LNCaP clone FGC (cell line): ENCODE data around the gene FGF8.

Source experiments
- DNase-seq: peaks from one replicate; pipeline ENCODE4 v3.0.0-alpha.2; 2011; ENCODE audit warnings: low read depth
- H3K4me3 ChIP-seq: 2 replicates; pipeline ENCODE4 v1.5.1; 2011; ENCODE audit warnings: mild to moderate bottlenecking, low read depth, low read length, control low read depth
- TF ChIP-seq, protein P1 (sequence below): IDR thresholded peaks from 2 replicates; pipeline ENCODE4 v1.5.1; 2012; ENCODE audit warnings: mild to moderate bottlenecking; ENCODE audit not compliant: control insufficient read depth, insufficient read depth; ENCODE audit errors: extremely low read depth

The FGF8 gene

DNA sequence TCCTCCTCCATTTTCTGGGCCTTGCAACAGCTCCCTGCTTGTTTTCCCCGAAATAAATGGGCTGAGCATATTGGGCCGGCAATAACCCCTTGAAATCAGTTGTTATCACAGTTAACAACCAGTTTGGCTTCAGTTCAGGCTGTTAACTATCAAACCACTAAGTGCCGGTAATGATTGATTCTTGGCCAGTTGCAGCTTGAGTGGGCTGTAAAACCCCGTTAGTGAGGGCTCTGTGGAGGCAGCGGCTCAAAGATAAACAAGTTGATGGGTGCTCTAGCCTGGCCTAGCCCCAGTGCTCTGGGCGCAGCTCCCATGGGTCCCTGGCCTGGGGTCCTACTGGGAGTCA lies 8.3 kb downstream of the FGF8 start:
- DNase-seq, result no peak
- TF ChIP-seq, protein P1, sequence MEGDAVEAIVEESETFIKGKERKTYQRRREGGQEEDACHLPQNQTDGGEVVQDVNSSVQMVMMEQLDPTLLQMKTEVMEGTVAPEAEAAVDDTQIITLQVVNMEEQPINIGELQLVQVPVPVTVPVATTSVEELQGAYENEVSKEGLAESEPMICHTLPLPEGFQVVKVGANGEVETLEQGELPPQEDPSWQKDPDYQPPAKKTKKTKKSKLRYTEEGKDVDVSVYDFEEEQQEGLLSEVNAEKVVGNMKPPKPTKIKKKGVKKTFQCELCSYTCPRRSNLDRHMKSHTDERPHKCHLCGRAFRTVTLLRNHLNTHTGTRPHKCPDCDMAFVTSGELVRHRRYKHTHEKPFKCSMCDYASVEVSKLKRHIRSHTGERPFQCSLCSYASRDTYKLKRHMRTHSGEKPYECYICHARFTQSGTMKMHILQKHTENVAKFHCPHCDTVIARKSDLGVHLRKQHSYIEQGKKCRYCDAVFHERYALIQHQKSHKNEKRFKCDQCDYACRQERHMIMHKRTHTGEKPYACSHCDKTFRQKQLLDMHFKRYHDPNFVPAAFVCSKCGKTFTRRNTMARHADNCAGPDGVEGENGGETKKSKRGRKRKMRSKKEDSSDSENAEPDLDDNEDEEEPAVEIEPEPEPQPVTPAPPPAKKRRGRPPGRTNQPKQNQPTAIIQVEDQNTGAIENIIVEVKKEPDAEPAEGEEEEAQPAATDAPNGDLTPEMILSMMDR, result no peak
- no peak overlapping the region for H3K4me3 ChIP-seq

DNA sequence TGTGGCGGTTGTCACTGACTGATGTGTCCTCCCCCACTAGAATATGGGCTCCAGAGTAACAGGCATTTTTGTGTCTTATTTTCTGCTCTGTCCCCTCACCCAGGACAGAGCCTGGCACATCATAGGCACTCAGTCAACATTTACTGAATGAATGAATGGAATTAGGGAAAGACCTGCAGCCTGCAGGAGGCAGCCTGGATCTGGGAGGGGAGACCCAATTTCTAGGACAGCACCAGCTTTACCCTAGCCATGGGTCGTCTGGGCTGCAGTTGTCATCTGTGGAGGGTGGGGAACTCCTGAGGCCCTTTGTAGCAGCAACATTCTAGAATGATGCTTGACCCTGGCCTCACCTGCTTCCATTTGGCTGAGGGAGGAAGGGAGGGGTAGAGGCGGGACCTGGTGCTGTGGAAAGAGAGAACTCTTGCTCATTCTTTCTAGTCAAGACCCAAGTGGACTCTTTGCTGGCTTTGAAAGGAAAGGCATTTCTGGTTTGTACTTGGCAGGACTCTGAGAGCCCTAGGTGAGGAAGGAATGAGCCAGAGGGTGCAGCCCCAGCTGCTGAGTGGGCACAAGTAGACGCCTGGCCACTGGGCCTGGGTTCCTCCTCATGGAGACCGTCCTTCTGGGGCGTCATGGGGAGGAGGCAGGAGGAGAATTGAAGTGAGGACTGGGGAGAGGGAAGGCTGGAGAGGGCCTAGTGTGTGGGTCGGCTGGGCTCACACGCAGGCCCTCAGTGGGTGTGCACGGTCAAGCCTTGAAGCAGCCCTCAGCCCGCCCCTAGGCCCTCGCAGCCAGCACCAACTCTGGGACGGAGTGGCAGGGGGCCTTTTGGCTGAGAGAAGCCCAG lies 8.9 kb downstream of the FGF8 start:
- H3K4me3 ChIP-seq, result no peak overlapping the region
- no peak for DNase-seq
- TF ChIP-seq, protein P1, result no peak

DNA sequence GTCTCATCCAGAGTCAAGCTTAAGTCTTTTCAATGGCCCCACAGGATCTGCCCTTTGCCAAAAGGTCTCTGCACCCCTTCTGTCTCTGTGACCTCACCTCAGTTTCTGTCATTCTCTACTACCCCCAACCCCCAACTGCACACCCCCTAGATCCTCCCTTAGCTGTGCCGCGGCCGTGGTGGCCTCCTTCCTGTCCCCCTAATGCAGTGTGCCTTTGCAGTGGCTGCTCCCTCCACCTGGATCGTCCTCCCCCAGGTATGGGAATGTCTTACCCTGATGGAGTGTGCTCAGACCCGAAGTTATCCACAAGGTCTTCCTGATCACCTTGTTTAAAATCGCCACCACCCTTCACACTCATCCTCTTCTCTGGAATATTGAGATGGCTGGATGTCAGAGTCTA lies 9.6 kb downstream of the FGF8 start:
- TF ChIP-seq, protein P1, result no peak
- no peak for DNase-seq
- H3K4me3 ChIP-seq, result no peak overlapping the region

DNA sequence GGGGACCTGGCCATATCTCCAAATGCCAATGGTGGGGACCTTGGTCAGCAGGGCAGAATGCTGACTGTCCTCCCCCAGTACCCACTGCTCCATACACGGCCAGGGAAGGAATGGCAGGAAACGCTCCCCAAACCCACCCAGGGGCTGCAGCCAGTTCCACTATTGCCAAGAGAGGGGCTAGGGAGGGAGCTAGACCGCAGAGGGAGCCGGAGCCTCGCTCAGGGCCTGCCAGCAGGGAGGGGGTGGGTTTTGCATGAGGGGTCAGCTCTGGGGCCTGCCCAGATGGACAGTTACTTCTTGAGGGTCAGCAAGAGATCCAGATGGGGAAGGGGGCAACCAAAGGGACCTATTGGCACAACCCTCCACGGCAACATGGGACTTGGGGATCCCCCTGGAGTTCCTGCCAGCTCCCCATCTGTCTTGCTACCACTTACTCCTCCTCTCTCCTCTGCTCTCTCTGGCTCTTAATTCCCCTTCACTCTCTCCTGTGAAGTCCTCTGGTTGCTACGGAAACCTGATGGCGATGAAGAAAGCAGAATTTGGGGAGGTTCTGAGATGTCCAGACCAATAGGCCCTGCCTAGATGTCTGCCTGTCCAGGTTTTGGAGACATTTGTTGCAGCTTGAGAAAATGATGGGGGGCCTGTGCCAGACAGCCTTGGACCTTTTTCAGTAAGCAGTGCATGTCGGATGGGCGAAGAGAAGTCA lies 12.6 kb downstream of the FGF8 start:
- no peak overlapping the region for H3K4me3 ChIP-seq
- no peak for DNase-seq
- TF ChIP-seq, protein P1, result no peak

DNA sequence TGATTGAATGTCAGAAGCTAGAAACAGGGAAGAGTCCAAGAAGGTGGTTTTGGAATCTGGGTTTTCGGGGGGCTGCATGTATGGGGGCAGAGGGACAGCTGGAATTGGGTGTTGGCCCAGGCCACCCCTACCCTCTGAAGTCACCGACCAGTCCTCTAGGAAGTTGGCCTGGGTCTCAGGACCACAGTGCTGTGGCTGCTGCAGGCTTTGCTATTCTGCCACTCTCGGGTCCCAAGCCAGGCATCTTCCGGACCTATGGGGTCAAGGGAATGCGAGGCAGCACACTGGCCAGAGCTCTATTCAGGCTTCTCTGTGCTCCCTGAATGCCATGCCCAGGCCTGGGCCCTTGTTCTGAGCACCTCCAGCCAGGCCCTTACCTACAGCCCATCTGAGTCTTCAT lies 13.2 kb downstream of the FGF8 start:
- TF ChIP-seq, protein P1, result no peak
- no peak overlapping the region for H3K4me3 ChIP-seq
- no peak for DNase-seq

DNA sequence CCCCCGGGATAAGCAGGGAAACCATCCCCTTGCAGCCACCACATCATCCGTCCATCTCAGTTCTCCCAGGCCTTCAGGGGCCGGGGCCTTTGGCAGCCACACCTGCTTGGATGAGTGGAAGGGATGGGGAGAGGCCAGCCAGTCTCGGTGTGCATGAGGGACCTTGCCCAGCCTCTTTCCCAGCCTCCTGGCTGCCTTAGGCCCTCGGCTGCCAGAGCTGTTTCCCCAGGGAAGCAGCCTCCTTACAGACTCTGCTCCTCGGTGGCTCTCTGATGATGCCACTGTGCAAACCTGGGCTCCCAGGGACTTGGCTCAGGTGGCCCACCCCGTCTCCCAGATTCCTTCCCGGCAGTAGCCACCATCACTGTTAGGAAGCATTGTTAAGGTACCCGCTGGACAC lies 14.7 kb downstream of the FGF8 start:
- TF ChIP-seq, protein P1, result no peak
- DNase-seq, result no peak
- H3K4me3 ChIP-seq, result no peak overlapping the region
